Breast epithelium (tissue), 3 donors: ENCODE results near the gene TFG.

Experiments used
- CTCF ChIP-seq, 3 donors: fragments of 450-650 bp; IDR thresholded peaks; one replicate each; pipeline ENCODE4 v1.5.1; 2016 to 2017; ENCODE audit warnings: antibody characterized with exemption in 3 of 3, mild to moderate bottlenecking in 3 of 3, moderate library complexity in 3 of 3
- POLR2A ChIP-seq: fragments of 450-650 bp; IDR thresholded peaks from one replicate; pipeline ENCODE4 v1.6.1; 2016; ENCODE audit warnings: antibody characterized with exemption, mild to moderate bottlenecking, moderate library complexity
- POLR2AphosphoS5 ChIP-seq, 3 donors: sonication (generic); formaldehyde crosslinking; IDR thresholded peaks; one replicate each; pipeline ENCODE4 v1.6.1; 2017; ENCODE audit warnings: antibody characterized with exemption in 3 of 3

DNA sequence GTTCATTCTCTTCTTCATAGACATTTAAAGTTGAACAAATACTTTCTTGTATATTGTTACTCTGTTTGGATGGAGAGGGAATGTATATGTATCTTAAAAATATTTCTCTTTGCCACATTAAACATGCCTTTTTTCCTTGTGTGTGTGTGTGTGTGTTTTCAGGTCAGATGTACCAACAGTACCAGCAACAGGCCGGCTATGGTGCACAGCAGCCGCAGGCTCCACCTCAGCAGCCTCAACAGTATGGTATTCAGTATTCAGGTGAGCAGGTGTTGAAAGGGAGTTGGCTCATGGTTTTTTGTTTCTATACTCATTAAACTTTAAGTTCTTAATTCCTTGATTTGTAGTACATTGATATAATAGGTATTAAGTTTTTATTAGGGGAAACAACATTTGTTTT lies 35.4 kb downstream of the TFG start:
- TF ChIP-seq POLR2A (no peak), CTCF (IDR thresholded peaks at IDR 0.05) (no peak), POLR2AphosphoS5 (IDR thresholded peaks at IDR 0.05) (no peak)
